ENCODE measurements around the gene SHMT2.
A peak's percentile ranks its signal among the peaks of the same experiment; 100 is the strongest.

SHMT2 gene

DNA sequence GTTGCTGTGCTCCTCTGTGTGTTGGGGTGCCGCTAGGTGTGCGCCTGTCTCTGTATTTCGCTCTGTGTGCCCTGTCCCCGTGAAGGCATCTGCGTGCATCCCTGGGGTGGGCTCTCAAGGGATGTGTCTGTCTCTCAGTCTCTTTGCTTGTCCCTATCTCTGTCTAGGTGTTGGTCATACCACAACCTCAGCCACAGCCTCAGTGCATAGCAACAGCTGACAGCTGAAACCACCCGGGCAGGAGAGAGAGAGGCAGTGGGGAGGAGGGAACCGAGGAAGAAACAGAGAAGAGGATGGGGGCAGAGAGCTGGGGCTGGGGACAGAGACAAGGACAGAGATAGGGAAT is 13.9 kb upstream of the SHMT2 start:
- no peak for DNase-seq

DNA sequence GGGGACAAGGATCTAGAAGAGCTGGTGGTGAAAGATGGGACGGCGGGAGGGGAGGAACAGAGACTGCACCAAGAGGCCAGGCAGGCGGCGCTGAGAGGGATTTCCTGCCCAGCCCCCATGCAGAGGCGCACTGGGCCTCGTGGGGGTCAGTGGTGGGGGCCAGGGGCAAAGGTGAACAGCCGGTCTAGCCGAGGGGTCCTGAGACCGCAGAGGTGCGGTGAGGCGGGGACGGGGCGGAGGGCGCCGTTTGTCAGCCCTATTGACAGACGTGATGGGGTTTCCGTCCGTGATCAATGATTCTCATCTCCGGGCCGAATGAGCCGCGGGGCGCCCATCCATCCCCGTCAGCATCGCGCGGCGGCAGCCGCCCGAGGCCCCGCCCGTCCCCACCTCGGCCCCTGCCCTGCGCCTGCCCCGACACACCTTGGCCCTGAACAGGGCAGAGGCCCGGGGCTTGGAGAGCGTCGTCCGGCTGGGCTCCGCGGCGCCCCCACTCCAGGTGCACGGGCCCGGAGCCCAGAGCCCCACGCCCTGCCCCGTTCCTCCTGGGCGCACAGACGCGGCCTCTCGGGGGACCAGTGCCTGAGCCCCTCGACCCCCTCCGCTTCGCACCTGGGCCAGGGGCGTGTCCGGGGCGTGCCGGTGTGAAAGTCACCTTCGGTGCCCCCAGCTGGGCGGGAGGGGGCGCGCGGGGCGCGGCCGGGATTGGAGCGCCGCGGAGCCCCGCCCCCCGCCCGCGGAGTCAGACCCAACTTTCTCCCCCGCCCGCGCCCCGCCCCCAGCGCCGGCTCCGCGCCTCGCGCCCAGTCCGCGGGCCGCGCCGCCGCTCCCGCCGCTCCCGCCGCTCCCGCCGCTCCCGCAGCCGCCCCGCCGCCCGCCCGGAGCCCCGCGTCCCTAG is 13.2 kb upstream of the SHMT2 start, which contains the start of gene NXPH4:
TSS of gene NXPH4 (plus strand) at position 781 of the 898 bp plus-strand sequence. CDS start 176 bp downstream, outside the sequence.
- DNase-seq: peak; percentile 32

DNA sequence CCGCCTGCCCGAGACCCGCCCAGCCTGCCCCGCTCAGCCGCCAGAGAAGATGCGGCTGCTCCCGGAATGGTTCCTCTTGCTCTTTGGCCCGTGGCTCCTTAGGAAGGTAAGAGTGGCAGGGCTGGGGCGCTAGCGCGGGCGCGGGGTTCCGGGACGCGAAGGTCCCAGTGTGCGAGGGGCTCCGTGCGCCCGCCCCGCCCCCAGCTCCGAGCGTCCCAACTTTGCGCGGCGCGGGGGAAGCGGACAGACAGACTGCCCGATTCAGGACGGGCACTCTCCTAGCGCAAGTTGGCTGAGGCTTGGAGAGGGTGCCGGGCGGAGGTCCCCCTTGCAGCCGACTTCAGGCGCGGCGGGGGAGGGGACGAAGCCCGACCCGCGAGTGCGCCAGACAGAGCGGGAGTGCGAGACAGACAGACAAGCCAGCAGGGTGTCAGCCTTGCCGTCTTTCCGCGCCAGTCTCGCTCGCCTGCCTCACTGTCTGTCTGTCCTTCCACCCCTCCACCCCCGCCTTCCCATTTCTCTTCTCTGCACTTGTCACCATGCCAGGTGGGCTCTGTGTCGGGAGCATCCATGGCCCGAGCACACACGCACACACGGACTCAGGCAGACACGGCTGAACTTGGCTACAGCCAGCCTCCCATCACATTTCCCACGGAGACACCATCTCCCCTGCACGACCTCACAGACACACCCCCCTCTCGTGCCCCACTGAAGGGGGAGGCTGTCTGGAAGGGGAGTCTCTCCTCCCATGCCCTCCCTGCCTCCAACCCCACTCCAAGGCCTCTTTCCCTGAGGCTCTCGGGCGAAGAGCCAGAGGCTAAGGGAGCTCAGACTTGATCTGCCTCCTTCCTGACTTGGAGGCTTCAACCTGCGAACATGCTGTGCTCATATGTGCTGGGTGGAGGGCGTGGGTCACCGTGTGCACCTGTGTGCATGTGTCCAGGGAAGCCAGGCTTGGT is 12.3 kb upstream of the SHMT2 start:
- DNase-seq: no peak

DNA sequence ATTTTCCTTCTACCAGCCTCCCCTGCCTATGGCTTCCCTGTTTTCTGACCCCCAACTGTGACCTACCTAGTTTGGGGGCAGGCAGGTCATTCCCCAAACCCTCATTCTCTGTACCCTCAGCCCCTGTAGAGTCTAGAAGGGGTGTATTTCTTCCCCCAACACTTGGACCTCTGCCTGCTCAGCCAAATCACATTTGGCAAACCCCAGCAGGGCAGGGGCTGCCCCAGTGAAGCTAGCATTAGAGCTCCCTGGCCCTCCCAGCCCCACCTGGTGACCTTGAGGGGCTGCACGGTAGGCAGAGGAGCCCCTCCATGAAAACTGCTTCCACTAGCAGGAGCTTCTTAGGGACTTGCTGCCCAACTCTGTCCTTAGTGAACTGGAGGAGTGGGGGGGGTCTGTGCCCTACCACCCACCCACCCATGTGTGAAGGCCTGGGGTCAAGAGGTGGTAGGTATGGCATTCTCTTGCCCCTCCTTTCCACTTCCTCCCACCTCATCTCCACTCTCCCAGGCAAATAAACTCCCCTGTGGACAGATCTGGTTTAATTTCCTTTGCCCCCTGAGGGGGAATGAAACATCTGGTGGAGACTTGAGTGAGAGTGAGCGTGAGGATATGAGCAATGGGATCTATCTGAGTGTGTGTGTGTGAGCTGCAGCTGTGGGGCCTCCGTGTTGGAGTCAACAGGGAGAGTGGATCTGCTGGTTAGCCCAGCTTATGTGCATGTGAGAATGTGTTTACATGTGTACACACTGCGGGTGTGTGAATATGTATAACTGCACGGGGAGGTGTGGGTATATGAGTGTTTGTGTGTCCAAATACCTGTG is 11.3 kb upstream of the SHMT2 start:
- no peak for DNase-seq

DNA sequence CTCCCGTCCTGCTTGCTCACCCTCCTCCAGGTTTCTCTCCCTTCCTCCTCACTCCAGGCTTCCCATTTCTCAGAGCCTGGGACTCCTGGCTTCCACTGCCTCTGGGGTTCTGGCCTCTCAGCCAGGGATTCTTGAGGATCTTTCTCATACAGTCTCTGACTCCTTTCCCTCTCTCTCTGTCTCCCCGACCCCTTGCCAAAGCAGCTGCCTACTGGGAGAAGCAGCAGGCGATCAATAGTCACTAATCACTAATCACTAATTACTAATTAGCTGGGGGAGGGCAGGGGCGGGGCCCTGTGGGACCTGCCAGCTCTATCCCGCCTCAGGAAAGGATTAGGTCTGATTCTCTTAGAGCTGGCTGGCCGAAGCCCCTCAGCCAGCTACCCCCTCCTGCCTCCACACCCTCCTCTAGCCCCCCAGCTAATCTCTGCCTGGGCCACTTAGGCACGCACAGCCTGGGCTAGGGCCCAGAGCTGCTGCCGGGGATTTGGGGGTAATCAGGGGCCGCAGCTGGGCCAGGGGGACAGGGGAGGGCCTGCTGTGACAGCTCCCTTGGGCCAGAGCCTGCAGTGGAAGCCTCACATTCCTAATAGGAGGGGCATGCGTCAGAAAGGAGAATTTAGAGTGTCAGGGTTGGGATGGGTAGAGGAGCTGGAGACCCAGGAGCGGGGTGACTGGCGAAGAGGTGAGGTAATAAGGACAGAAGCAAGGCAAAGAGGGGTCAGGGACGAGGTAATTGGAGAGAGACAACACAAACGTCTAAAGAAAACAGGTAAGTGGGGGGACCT is 10.1 kb upstream of the SHMT2 start:
- DNase-seq: no peak

DNA sequence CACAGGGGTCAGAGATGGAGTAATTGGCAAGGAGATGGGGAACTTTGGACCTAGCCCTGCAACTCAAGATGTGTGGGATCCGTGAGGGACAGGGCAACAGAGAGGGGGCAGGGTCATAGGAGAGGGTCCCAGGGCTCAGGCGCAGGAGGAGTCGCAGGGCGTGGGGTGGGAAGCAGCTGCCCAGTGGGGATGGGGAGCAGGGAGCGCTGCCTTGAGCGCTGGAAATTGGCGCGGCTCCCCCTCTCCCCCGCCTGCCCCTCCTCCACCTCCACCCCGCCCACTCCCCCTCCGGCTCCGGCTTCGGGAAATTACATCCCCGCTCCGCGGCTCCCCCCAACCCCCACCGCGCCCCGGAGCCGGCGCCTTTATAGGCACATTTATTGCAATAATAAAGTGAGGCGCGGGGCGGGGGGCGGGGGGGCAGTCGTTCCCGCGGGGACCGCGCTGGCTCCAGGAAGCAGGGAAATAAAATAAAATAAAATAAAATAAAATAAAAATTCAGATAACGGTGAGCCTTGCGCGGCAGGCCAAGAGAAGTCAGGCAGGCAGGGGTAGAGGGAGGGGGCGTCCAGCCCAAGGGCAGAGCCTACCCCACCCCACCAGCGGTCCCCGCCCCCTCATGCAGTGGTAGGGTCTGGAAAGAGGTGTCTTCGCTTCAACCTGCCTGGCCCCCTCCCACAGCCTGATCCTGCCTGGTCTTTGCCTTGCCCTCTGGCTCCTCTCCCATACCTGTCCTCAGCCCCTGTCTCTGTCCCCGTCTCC is 9.3 kb upstream of the SHMT2 start:
- no peak for DNase-seq

DNA sequence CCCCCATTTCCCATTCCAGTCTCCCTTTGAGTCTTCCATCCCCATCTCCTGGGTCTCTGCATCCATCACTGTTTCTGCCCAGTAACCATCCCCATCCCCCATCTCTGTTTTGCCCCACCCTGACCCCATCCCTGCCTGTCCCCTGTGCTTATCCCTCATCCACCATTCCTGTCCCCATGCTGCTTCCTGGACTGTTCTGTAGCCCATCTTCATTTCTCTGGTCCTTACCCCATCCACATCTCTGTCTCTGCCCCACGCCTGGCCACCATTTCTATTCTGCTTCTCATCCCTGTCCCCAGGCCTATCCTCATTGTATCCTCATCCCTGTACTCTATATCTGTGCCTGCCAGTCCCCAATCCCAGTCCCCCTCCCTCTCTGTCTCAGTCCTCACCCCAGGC is 8.7 kb upstream of the SHMT2 start:
- DNase-seq: no peak

DNA sequence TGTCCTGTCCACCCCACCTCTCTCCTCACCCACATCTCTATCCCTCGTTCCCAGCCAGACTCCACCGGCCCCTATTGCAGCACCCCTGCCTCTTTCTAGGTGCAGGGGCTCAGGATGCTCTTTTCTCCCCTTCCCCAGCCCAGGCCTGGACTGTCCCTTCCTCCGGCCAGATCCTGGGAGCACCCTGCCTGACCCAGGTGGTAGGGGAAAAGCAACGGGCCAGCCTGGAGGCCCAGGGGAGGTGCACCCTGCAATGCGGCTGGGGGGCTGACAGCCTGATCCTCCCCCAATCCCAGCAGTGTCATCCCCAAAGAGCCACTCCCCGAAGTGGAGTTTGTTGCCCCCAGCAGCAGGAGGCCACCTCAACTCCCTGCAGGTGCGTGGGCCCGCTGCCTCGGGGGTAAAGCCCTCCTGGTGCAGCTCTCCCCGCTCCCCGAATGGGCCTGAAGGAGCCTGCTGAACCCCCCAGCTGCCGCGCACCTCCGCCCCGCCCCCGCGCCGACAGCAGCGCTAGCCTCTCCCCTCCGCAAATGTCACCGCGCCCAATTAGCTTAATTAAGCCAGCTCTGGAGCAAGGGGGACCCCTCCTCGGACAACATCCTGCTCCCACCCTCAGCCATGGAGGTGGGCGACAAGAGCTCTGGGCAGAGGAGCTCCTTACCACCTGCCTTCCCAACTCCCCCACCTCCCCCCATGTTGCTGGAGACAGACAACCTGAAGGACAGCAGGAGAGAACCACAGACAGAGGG is 8.2 kb upstream of the SHMT2 start:
- no peak for DNase-seq

DNA sequence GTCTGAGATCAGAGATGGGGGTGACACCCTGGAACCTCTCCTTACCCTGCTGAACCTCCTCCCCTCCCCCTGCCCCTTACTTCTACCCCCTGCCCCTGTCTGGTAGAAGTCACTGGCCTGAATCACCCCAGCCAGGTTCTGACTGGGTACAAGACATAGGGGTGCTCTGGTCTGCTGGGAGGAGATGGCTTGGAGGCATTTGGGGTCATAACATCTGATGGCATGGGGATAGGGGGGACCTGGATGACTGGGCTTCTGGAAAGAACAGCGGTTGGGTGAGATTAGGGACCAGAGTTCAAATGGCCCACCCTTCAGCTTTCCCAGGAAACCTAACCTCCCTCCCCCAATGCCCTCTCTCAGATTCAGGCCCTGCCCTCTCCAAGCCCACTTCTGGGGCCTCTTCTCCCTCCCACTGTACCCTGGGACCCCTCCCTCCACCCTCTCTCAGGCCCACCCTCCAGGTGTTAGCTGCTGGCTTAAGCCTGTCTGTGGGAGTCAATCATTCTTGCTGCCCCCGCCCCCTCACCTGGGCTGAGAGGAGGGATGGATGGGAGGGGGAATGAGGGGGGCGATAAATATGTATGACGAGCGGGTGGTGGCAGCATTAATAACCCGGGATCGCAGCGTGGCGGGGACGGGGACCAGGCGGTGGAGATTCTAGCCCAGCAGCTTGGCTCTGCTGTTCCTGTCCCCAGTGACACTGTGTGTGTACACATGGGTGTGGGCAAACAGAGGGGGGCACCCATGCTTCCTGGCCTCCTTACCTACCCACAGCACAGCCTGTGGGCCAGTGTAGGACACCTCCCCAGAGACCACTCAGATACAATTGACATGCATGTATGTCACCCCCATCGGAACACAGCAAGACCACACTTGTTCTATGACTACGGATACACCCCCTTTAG is 7.0 kb upstream of the SHMT2 start:
- DNase-seq: no peak

DNA sequence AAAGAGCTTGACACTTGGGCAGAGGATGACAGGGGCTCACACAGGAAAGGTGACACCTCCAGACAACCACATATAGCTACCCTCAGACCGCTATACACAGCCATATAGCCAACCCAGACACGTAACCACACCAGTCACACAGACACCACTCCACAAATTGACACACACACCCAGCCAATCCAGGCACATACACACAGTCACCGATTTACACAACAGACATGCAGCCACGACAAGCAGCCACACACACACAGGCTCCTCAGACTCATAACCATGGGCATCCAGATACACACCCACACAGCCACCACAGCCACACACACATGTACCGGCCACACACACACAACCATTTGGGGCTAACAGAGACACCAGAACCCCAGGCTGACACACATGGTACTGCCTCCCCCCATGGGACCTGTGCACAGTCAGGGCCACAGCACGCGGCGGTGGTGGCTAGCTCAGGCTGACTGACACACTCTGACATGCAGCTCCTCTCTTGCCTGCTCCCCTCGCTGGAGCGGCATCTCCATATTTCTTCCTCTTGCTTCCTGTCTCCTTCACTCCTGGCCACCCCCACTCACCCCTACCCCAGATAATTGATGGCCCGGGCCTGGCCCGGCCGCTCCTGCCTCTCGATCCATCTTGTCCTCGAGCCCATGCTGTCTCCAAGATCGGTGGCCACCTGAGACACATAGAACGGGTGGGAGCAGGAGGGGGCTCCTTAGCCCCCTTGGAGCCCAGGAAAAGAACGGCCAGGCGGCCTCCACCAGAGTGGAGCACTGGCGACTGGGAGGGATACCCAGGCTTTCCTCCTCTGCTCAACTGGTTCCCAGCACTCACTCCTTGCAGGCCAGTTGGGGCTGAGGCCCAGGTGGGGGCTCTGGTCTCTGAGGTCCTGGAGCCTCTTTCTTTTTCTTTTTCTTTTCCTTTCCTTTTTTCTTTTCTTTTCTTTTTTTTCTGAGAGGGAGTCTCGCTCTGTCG is 6.0 kb upstream of the SHMT2 start:
- DNase-seq: no peak

DNA sequence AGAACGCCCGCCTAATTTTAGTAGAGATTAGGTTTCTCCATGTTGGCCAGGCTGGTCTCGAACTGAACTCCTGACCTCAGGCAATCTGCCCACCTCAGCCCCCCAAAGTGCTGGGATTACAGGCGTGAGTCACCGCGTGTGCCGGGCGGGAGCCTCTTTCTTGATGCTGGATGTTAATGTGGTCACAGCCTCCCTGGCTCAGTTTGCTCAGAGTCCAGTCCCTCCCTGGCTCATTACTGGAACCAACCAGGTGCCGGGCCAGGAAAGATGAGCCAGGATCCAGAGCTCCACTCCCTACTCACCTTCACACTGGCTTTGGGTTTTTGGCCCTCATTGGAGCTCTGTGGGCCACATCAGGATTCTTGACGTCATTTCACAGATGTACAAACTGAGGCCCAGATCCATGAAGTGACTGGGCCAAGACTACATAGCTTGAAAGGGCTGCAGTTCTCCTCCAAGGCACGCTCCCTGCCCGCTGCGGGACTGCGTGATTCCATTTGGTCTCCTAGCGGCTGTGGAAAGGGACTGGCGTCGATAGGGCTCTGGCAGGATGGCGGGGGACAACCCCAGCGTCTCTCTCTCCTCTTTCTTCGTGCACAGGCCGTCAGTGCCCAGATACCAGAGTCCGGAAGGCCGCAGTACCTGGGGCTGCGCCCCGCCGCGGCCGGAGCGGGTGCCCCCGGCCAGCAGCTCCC is 5.1 kb upstream of the SHMT2 start:
- no peak for DNase-seq

DNA sequence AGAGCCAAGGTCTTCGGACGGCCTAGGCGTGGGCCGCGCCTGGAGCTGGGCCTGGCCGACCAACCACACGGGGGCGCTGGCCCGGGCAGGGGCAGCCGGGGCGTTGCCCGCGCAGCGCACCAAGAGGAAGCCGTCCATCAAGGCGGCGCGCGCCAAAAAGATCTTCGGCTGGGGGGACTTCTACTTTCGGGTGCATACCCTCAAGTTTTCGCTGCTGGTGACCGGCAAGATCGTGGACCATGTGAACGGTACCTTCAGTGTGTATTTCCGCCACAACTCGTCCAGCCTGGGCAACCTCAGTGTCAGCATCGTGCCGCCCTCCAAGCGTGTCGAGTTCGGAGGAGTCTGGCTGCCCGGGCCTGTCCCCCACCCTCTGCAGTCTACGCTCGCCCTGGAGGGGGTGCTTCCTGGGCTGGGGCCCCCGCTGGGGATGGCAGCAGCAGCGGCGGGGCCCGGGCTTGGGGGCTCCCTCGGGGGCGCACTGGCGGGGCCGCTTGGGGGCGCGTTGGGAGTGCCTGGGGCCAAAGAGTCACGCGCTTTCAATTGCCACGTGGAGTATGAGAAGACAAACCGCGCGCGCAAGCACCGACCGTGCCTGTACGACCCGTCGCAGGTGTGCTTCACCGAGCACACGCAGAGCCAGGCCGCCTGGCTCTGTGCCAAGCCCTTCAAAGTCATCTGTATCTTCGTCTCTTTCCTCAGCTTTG is 4.4 kb upstream of the SHMT2 start:
- DNase-seq: peak; percentile 43

DNA sequence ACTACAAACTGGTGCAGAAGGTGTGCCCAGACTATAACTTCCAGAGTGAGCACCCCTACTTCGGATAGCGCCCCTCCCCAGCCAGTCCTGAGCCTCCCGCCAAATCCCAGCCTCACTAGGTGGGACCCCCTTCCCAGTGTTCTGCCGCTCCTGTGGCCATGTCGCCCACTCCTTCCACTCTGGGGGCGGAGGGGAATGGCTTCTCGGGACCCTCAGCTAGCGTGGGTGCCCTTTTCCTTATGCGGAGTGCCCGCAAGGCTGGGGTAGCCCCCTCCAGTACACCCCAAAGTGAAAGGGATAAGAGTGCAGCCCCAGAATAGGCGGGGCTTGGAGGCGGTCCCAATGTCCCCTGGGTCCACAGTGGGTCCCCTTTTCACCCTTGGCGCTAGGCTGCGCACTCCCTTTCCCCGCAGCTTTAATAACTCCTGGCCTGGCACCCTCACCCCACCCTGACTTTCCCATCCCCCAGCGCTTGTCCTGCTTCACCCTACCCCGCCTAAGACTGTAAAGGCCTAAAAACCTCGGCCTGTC is 3.8 kb upstream of the SHMT2 start:
- no peak for DNase-seq

DNA sequence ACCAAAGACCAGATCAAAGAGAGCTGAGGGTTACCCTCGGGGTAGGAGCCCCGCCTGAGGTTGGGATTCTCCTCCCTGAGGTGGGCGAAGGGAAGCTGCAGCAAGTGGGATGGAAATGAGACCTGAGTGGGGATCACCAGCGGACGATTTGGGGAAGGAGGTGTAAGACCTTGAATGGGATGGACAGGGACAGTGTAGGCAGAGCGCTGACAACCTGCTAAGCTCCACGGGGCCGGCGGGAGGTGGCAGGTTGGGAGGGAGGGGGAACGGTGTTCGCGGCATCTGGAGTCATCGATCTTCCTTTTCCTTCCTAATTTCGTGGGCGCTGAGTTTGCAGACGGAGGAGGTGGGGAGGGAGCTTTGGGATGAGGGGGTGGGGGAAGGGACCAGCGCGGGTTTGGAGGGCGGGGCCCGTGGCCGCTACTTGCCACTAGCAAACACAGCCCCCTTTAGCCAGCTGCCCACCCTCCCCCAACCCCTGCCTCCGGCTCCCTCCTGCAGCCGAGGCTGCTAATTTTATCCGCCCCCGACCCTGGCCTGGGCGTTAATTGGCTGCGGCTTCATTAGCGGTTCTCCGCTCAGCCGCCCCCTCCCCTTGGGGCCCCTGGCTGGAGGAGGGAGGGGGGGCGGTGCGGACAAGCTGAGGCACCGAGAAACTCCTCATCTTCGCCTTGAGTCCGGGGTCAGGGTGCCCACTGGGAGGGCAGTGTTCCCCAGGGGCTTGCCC is 2.8 kb upstream of the SHMT2 start:
- no peak for DNase-seq

DNA sequence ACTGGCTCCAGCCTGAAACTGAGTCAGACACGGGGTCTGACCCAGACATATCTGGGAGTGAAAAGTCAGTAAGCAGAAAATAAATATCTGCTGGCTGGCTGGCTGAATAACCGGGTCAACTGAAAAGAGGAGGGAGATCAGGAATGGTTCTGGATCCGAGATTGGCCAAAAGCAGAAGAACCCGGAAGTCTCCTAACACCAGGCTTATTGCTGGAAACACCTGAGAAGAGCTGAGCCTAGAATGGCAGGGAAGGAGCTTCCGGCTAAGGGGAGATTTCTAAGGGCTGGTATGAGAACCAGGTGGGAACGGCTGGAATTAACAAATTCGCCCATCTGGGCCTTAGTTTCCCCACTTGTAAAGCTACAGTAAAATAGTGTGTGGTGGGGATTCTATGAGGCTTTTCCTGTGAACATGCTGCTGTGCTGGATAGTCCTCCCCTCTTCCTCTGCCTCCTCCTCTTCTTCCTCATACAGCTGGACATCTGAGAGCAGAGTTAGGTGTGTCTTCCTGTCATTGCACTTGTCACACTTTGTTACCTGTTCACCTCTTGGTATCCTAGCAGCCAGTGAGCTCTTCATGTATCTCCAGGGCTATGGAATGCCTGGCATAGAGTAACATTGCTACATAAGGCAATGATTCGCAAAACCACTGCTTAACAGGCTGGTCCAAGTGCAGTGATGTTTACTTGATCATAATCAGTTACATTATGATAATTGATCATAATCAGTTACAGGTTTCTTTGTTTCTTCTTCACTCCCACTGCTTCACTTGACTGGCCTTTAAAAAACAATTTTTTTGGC is 2.0 kb upstream of the SHMT2 start:
- no peak for DNase-seq

Measured in activated effector memory CD4-positive, alpha-beta T cell treated with Interleukin-2 at 50 U/mL for 16 hours (primary cell).